K562 (cell line): ENCODE measurements around the gene FGF12. TPM values are rescaled to one million over a fixed set of nuclear protein-coding genes. Genes with fewer than 3 reads are reported as not detected.

ENCODE experiments used
- ATAC-seq: fragments of 200-7000 bp; cut with Tn5 transposase; 3 replicates; pipeline ENCODE4 v1.9.1; 2020; ENCODE audit warnings: moderate library complexity
- BruUV-seq: library from RNA; stranded (reverse); fragments of 400-500 nt; replicated peaks from 2 replicates; lab custom pipeline; 2021; lab: Mats Ljungman, UMichigan
- CTCF ChIA-PET: fragments of 300-600 bp; formaldehyde crosslinking; extraction: SDS; loops from one replicate; lab custom pipeline; 2021; ENCODE audit warnings: low intra/inter-chr PET ratio; lab: Yijun Ruan, JAX
- POLR2A ChIA-PET: fragments of 300-600, 350-650 bp; sonication (Branson Sonifier 250); formaldehyde crosslinking; extraction: SDS; loops from one replicate; lab custom pipeline; 2021; ENCODE audit warnings: antibody characterized with exemption, inconsistent platforms; lab: Yijun Ruan, JAX
- DNase-seq, 4 experiments: peaks; one replicate each; pipeline versions ENCODE4 v3.0.0 to v3.0.0-alpha.2; 2011 to 2018; ENCODE audit warnings: low spot score in 3 of 4, mixed read lengths in 3 of 4; ENCODE audit errors: extremely low read depth in 1 of 4
- FAIRE-seq: peaks from 2 replicates; lab custom pipeline; 2011; peaks lifted over from hg19 to GRCh38; lab: Jason Lieb, UNC
- H2AFZ ChIP-seq: 2 replicates; pipeline ENCODE4 v1.6.0; 2011; ENCODE audit warnings: low read depth, low read length, control low read depth, inconsistent platforms
- H3K27ac ChIP-seq: fragments of 200-600 bp; 3 replicates; pipeline ENCODE4 v1.8.0; 2011; ENCODE audit warnings: low read depth, mild to moderate bottlenecking, control low read depth, inconsistent platforms, low read length, moderate library complexity, mixed read lengths; ENCODE audit errors: extremely low read depth
- H3K27me3 ChIP-seq, 2 experiments: fragments of 300-600 bp in 1 of 2; 2 replicates in 1 of 2; 3 replicates in 1 of 2; pipeline versions ENCODE4 v1.6.0 to v1.8.0; 2011; ENCODE audit warnings: inconsistent platforms in 2 of 2, low read length in 2 of 2, mild to moderate bottlenecking in 1 of 2, mixed read lengths in 1 of 2, moderate library complexity in 1 of 2; ENCODE audit not compliant: control insufficient read depth in 2 of 2, insufficient read depth in 2 of 2
- H3K36me3 ChIP-seq: fragments of 300-600 bp; 3 replicates; pipeline ENCODE4 v1.8.0; 2011; ENCODE audit warnings: mild to moderate bottlenecking, low read length, inconsistent platforms; ENCODE audit not compliant: control insufficient read depth, insufficient read depth
- H3K4me1 ChIP-seq, 2 experiments: fragments of 200-600 bp in 1 of 2; replicated peaks in 1 of 2; 2 replicates in 1 of 2; 3 replicates in 1 of 2; pipeline versions ENCODE4 v1.5.1 to v1.8.0; 2011; ENCODE audit warnings: inconsistent platforms in 2 of 2, low read length in 2 of 2, mild to moderate bottlenecking in 1 of 2, mixed read lengths in 1 of 2, moderate library complexity in 1 of 2; ENCODE audit not compliant: control insufficient read depth in 2 of 2, insufficient read depth in 2 of 2
- H3K4me2 ChIP-seq: 2 replicates; pipeline ENCODE4 v1.6.1; 2011; ENCODE audit warnings: low read length, control low read depth, inconsistent platforms, mixed read lengths; ENCODE audit not compliant: insufficient read depth
- H3K4me3 ChIP-seq: fragments of 200-600 bp; sonication (generic), shearing (Covaris generic); 2 replicates; pipeline ENCODE4 v1.5.1; 2016; ENCODE audit warnings: control low read depth, inconsistent platforms
- H3K79me2 ChIP-seq: fragments of 200-600 bp; 3 replicates; pipeline ENCODE4 v1.8.0; 2011; ENCODE audit warnings: low read length, inconsistent platforms; ENCODE audit not compliant: control insufficient read depth, insufficient read depth
- H3K9ac ChIP-seq, 2 experiments: 2 replicates each; pipeline versions ENCODE4 v1.6.0 to v1.6.1; 2011; ENCODE audit warnings: low read depth in 2 of 2, low read length in 2 of 2, control low read depth in 1 of 2, inconsistent platforms in 1 of 2, mild to moderate bottlenecking in 1 of 2, mixed read lengths in 1 of 2; ENCODE audit not compliant: insufficient read depth in 1 of 2
- H3K9me1 ChIP-seq: one replicate; pipeline ENCODE4 v1.6.0; 2011; ENCODE audit warnings: inconsistent platforms, mild to moderate bottlenecking, low read length, moderate library complexity; ENCODE audit not compliant: control insufficient read depth, insufficient read depth
- H3K9me3 ChIP-seq: replicated peaks from 2 replicates; pipeline ENCODE4 v1.5.1; 2011; ENCODE audit warnings: low read depth, low read length, inconsistent platforms; ENCODE audit not compliant: control insufficient read depth, insufficient read depth
- H4K20me1 ChIP-seq: replicated peaks from 2 replicates; pipeline ENCODE4 v1.6.1; 2011; ENCODE audit warnings: low read length, inconsistent platforms, mixed read lengths; ENCODE audit not compliant: control insufficient read depth, insufficient read depth
- FOXP1 ChIP-seq: sonication (generic); formaldehyde crosslinking; IDR thresholded peaks from 2 replicates; pipeline ENCODE4 v1.8.0; 2022; ENCODE audit warnings: mild to moderate bottlenecking, missing genetic modification reagents
- GTF2F1 ChIP-seq: IDR thresholded peaks from 2 replicates; pipeline ENCODE4 v1.6.1; 2011; ENCODE audit warnings: low read depth, low read length, improper control_type of control experiment
- HSF4 ChIP-seq: fragments of 250-450 bp; sonication (Bioruptor Pico); IDR thresholded peaks from 2 replicates; pipeline ENCODE4 v2.1.2; 2022; ENCODE audit warnings: mild to moderate bottlenecking, moderate library complexity, borderline replicate concordance
- KLF1 ChIP-seq: fragments of 450-650 bp; IDR thresholded peaks from 2 replicates; pipeline ENCODE4 v1.6.1; 2016; ENCODE audit warnings: missing genetic modification characterization, missing compliant biosample characterization
- SAP30 ChIP-seq: fragments of 200-600 bp; sonication (generic); IDR thresholded peaks from 2 replicates; pipeline ENCODE4 v1.6.1; 2012; ENCODE audit warnings: borderline replicate concordance, low read depth, mild to moderate bottlenecking, moderate library complexity, low read length, control low read depth, inconsistent platforms; ENCODE audit not compliant: insufficient read depth, poor library complexity, severe bottlenecking
- SMARCC2 ChIP-seq: fragments of 450-650 bp; IDR thresholded peaks from 2 replicates; pipeline ENCODE4 v1.6.1; 2017; ENCODE audit warnings: antibody characterized with exemption, moderate library complexity, mild to moderate bottlenecking, low read depth
- SMARCE1 ChIP-seq: fragments of 450-650 bp; IDR thresholded peaks from 2 replicates; pipeline ENCODE4 v1.7.1; 2016; ENCODE audit warnings: mild to moderate bottlenecking
- ZNF124 ChIP-seq: sonication (generic); formaldehyde crosslinking; IDR thresholded peaks from 2 replicates; pipeline ENCODE4 v1.8.1; 2022; ENCODE audit warnings: missing genetic modification reagents
- ZNF232 ChIP-seq: sonication (generic); formaldehyde crosslinking; IDR thresholded peaks from 2 replicates; pipeline ENCODE4 v1.8.0; 2022; ENCODE audit warnings: mild to moderate bottlenecking, missing genetic modification reagents
- WGBS: fragments of 100-300 bp; shearing (Covaris generic); methylation state at CpG from one replicate; pipeline ENCODE4 v1.1.6; 2016; ENCODE audit warnings: low coverage, mixed read lengths; ENCODE audit not compliant: insufficient coverage; ENCODE audit errors: missing lambda C conversion rate; 5-methylcytosine and 5-hydroxymethylcytosine counted together
- in situ Hi-C: fragments of 300-500 bp; cut with MboI; formaldehyde crosslinking; loops from 4 replicates; pipeline ENCODE4 v1.15.0; 2018; ENCODE audit warnings: inconsistent platforms, mixed read lengths
- intact Hi-C: fragments of 100-400 bp; cut with micrococcal nuclease; formaldehyde crosslinking; loops from 2 replicates; pipeline ENCODE4 v1.14.2; 2022
- polyA plus RNA-seq, 8 experiments: library from polyadenylated mRNA; depleted of rRNA in 4 of 8; stranded (reverse) in 5 of 8; unstranded in 3 of 8; fragments of >200 nt; fragmentation: Nextera tagmentation in 2 of 8; fragmentation: Illumina TruSeq in 1 of 8; extraction: Ambion mirVana in 2 of 8; extraction: Trizol in 1 of 8; gene quantifications; 2 replicates each; pipeline versions ENCODE4 v1.2.1 to v1.2.3, GENCODE V29; 2011 to 2014; ENCODE audit warnings: inconsistent platforms in 1 of 8, missing spikeins in 1 of 8
- total RNA-seq, 7 experiments: library from RNA; depleted of rRNA in 6 of 7; stranded (reverse); fragments of >200 nt in 6 of 7; fragmentation: Illumina TruSeq in 2 of 7; extraction: Trizol in 2 of 7; gene quantifications; 2 replicates each; pipeline versions ENCODE4 v1.2.1 to v1.2.3, GENCODE V29; 2011 to 2021; ENCODE audit warnings: low replicate concordance in 1 of 7
- TF ChIP-seq, protein P1 (sequence below): fragments of 450-650 bp; formaldehyde crosslinking; IDR thresholded peaks from 2 replicates; pipeline ENCODE4 v1.4.0; 2022; ENCODE audit warnings: missing genetic modification characterization
- TF ChIP-seq, protein P2 (sequence below): fragments of 250-450 bp; sonication (Bioruptor Pico); IDR thresholded peaks from 2 replicates; pipeline ENCODE4 v1.4.0; 2020; ENCODE audit warnings: mild to moderate bottlenecking, moderate library complexity
- TF ChIP-seq, protein P3 (sequence below): fragments of 450-650 bp; formaldehyde crosslinking; IDR thresholded peaks from 2 replicates; pipeline ENCODE4 v1.4.0; 2020; ENCODE audit warnings: mild to moderate bottlenecking, moderate library complexity
- TF ChIP-seq, protein P4 (sequence below), 2 experiments: IDR thresholded peaks; 2 replicates each; pipeline ENCODE4 v1.6.1; 2011; ENCODE audit warnings: borderline replicate concordance in 1 of 2, control low read depth in 1 of 2, low read depth in 1 of 2, low read length in 1 of 2, mild to moderate bottlenecking in 1 of 2, mixed read lengths in 1 of 2, moderate library complexity in 1 of 2; ENCODE audit not compliant: insufficient read depth in 1 of 2, insufficient read length in 1 of 2, poor library complexity in 1 of 2, severe bottlenecking in 1 of 2; ENCODE audit errors: extremely low read depth in 1 of 2
- TF ChIP-seq, protein P5 (sequence below): sonication (generic); formaldehyde crosslinking; IDR thresholded peaks from 2 replicates; pipeline ENCODE4 v1.8.1; 2023; ENCODE audit warnings: mild to moderate bottlenecking, missing genetic modification reagents

FGF12 gene
- total and polyA plus RNA-seq, 9 of the 15 experiments (the other 6 are each of a cell fraction or from before 2014, with no cell fraction given), result not detected

DNA sequence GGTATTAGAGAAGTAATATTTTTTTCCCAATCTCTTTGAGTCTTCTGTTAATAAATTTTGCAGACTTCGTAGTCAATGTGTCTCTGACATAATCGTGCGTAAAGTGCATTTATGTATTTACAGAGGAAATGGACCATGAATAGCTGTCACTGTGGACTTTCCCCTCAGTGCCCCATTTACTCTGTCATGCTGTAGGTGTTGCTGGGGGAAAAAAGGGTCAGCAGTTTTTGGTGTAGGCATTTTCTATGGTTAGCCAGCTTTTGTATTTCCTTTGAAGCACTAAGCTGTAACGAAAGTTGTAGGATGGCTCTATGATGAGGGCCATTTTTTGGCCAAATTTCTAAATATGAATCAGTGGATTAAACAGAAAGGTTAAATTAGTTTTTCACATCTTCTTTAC lies 598.4 kb downstream of the FGF12 start:
- Histone ChIP-seq H3K4me3 (no peak overlapping the region), H4K20me1 (no peaks in the 10 kb centered on the region), H3K27ac (no peak overlapping the region), H3K27me3 (no peaks in the 10 kb centered on the region), H3K9me3 (no peaks in the 10 kb centered on the region), H2AFZ (no peak overlapping the region), H3K9me1 (no peaks in the 10 kb centered on the region), H3K79me2 (no peaks in the 10 kb centered on the region), H3K36me3 (no peaks in the 10 kb centered on the region), H3K4me2 (no peak overlapping the region), H3K9ac (no peak overlapping the region), H3K4me1 (no peaks in the 10 kb centered on the region)
- ATAC-seq (no peak), DNase-seq (no peak), FAIRE-seq (no peak)
- POLR2A ChIA-PET, result no interaction called here
- intact Hi-C loops (no loop called here), in situ Hi-C loops (no loop called here)
- no TSS peak for BruUV-seq
- CTCF ChIA-PET, result no interaction called here
- WGBS, result 8% methylated on average over 4 of the region's 4 CpGs
- TF ChIP-seq, protein P1, sequence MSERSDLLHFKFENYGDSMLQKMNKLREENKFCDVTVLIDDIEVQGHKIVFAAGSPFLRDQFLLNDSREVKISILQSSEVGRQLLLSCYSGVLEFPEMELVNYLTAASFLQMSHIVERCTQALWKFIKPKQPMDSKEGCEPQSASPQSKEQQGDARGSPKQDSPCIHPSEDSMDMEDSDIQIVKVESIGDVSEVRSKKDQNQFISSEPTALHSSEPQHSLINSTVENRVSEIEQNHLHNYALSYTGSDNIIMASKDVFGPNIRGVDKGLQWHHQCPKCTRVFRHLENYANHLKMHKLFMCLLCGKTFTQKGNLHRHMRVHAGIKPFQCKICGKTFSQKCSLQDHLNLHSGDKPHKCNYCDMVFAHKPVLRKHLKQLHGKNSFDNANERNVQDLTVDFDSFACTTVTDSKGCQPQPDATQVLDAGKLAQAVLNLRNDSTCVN (CRISPR knock-in tag), result no peak
- TF ChIP-seq SMARCC2 (no peak), KLF1 (tag) (no peak), ZNF232 (no peak), FOXP1 (CRISPR knock-in tag) (no peak), HSF4 (CRISPR knock-in tag) (no peak), GTF2F1 (no peak), SAP30 (no peak), SMARCE1 (no peak), ZNF124 (CRISPR knock-in tag) (no peak)
- TF ChIP-seq, protein P2, sequence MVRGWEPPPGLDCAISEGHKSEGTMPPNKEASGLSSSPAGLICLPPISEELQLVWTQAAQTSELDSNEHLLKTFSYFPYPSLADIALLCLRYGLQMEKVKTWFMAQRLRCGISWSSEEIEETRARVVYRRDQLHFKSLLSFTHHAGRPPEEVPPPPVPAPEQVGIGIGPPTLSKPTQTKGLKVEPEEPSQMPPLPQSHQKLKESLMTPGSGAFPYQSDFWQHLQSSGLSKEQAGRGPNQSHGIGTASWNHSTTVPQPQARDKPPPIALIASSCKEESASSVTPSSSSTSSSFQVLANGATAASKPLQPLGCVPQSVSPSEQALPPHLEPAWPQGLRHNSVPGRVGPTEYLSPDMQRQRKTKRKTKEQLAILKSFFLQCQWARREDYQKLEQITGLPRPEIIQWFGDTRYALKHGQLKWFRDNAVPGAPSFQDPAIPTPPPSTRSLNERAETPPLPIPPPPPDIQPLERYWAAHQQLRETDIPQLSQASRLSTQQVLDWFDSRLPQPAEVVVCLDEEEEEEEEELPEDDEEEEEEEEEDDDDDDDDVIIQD, result no peak
- TF ChIP-seq, protein P3, sequence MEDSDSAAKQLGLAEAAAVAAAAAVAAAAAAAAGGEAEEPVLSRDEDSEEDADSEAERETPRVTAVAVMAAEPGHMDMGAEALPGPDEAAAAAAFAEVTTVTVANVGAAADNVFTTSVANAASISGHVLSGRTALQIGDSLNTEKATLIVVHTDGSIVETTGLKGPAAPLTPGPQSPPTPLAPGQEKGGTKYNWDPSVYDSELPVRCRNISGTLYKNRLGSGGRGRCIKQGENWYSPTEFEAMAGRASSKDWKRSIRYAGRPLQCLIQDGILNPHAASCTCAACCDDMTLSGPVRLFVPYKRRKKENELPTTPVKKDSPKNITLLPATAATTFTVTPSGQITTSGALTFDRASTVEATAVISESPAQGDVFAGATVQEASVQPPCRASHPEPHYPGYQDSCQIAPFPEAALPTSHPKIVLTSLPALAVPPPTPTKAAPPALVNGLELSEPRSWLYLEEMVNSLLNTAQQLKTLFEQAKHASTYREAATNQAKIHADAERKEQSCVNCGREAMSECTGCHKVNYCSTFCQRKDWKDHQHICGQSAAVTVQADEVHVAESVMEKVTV, result no peak
- TF ChIP-seq, protein P4, sequence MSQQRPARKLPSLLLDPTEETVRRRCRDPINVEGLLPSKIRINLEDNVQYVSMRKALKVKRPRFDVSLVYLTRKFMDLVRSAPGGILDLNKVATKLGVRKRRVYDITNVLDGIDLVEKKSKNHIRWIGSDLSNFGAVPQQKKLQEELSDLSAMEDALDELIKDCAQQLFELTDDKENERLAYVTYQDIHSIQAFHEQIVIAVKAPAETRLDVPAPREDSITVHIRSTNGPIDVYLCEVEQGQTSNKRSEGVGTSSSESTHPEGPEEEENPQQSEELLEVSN (IDR thresholded peaks at IDR 0.05; ENCODE audit: borderline replicate concordance in 1 of 2, extremely low read depth in 1 of 2, insufficient read depth in 1 of 2, insufficient read length in 1 of 2, low read depth in 1 of 2, low read length in 1 of 2, poor library complexity in 1 of 2, severe bottlenecking in 1 of 2), result no peak
- TF ChIP-seq, protein P5, sequence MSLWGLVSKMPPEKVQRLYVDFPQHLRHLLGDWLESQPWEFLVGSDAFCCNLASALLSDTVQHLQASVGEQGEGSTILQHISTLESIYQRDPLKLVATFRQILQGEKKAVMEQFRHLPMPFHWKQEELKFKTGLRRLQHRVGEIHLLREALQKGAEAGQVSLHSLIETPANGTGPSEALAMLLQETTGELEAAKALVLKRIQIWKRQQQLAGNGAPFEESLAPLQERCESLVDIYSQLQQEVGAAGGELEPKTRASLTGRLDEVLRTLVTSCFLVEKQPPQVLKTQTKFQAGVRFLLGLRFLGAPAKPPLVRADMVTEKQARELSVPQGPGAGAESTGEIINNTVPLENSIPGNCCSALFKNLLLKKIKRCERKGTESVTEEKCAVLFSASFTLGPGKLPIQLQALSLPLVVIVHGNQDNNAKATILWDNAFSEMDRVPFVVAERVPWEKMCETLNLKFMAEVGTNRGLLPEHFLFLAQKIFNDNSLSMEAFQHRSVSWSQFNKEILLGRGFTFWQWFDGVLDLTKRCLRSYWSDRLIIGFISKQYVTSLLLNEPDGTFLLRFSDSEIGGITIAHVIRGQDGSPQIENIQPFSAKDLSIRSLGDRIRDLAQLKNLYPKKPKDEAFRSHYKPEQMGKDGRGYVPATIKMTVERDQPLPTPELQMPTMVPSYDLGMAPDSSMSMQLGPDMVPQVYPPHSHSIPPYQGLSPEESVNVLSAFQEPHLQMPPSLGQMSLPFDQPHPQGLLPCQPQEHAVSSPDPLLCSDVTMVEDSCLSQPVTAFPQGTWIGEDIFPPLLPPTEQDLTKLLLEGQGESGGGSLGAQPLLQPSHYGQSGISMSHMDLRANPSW (CRISPR knock-in tag), result no peak
